B cell (primary cell): ENCODE results near the gene PRXL2A.

Source experiments
- EZH2 ChIP-seq: IDR thresholded peaks from 2 replicates; pipeline ENCODE4 v1.6.1; 2012; ENCODE audit warnings: borderline replicate concordance, low read depth, mild to moderate bottlenecking, moderate library complexity, low read length; ENCODE audit not compliant: insufficient read depth, poor library complexity, severe bottlenecking
- TF ChIP-seq, protein P1 (sequence below): fragments of 200-600 bp; IDR thresholded peaks from one replicate; pipeline ENCODE4 v1.8.0; 2022; ENCODE audit warnings: antibody characterized with exemption, mild to moderate bottlenecking

DNA sequence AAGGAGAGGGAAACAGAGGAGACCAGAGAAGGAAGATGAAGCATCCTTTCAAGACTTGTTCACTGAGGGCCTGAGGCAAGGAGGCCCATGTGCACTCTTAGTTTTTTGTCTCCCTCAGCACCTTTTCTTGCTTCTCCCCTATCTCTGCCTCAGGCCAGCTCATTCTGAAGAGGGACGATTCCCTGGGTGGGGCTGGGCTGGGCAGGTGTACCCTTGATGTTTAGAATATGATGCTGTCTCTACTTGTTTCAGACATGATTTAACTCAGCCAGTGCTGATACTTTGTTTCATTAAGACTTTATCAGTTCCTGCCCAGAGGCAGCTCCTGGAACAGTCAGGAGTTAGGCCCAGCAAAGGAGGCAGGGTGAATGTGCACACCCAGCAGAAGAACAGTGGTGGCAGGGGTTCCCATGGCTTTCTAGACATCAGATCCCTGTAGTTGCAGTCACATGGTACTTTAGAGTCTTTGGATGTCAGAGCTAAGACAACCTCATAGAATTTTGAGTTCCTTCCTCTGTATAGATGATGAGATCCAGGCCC is 3.4 kb downstream of the PRXL2A start:
- TF ChIP-seq, protein P1, sequence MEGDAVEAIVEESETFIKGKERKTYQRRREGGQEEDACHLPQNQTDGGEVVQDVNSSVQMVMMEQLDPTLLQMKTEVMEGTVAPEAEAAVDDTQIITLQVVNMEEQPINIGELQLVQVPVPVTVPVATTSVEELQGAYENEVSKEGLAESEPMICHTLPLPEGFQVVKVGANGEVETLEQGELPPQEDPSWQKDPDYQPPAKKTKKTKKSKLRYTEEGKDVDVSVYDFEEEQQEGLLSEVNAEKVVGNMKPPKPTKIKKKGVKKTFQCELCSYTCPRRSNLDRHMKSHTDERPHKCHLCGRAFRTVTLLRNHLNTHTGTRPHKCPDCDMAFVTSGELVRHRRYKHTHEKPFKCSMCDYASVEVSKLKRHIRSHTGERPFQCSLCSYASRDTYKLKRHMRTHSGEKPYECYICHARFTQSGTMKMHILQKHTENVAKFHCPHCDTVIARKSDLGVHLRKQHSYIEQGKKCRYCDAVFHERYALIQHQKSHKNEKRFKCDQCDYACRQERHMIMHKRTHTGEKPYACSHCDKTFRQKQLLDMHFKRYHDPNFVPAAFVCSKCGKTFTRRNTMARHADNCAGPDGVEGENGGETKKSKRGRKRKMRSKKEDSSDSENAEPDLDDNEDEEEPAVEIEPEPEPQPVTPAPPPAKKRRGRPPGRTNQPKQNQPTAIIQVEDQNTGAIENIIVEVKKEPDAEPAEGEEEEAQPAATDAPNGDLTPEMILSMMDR, result no peak
- no peak for TF ChIP-seq EZH2
